SU-DHL-6 (cell line): Measurements from ENCODE around the gene CARMIL1.

ENCODE experiments used
- H2AFZ ChIP-seq: fragments of 200-600 bp; sonication (generic); 2 replicates; pipeline ENCODE4 v1.6.1; 2014; ENCODE audit warnings: low read depth, mild to moderate bottlenecking, moderate library complexity, mixed read lengths, antibody characterized with exemption, low read length; ENCODE audit not compliant: severe bottlenecking
- H3F3A ChIP-seq: fragments of 200-600 bp; shearing (Covaris generic); 2 replicates; pipeline ENCODE4 v1.6.0; 2016; ENCODE audit warnings: antibody characterized with exemption, mild to moderate bottlenecking; ENCODE audit not compliant: insufficient read depth
- H3K27ac ChIP-seq: fragments of 200-600 bp; sonication (generic); 2 replicates; pipeline ENCODE4 v1.5.1; 2016; ENCODE audit warnings: low read depth, mild to moderate bottlenecking, low read length, moderate library complexity, mixed read lengths
- H3K27me3 ChIP-seq: fragments of 200-600 bp; sonication (generic), shearing (Covaris generic); 2 replicates; pipeline ENCODE4 v1.6.0; 2014; ENCODE audit warnings: mild to moderate bottlenecking, low read length
- H3K36me3 ChIP-seq: fragments of 200-600 bp; sonication (generic); 2 replicates; pipeline ENCODE4 v1.6.1; 2014; ENCODE audit warnings: mild to moderate bottlenecking, low read length, mixed read lengths
- H3K4me2 ChIP-seq: fragments of 300-600, 200-600 bp; shearing (Covaris generic), sonication (generic); 2 replicates; pipeline ENCODE4 v1.6.0; 2014; ENCODE audit warnings: low read length, low read depth, mild to moderate bottlenecking; ENCODE audit not compliant: poor library complexity, severe bottlenecking
- H3K4me3 ChIP-seq: fragments of 200-600 bp; sonication (generic); 2 replicates; pipeline ENCODE4 v1.5.1; 2014; ENCODE audit warnings: antibody characterized with exemption, low read length, mild to moderate bottlenecking, mixed read lengths; ENCODE audit not compliant: insufficient read depth, poor library complexity, severe bottlenecking
- H3K79me2 ChIP-seq: fragments of 200-600 bp; sonication (generic); 2 replicates; pipeline ENCODE4 v1.6.1; 2014; ENCODE audit warnings: mild to moderate bottlenecking, low read length, moderate library complexity; ENCODE audit not compliant: insufficient read depth
- H3K9ac ChIP-seq: fragments of 200-600 bp; sonication (generic); 2 replicates; pipeline ENCODE4 v1.7.0; 2014; ENCODE audit warnings: mild to moderate bottlenecking, low read length
- H3K9me2 ChIP-seq: fragments of 200-600 bp; sonication (generic); replicated peaks from 2 replicates; pipeline ENCODE4 v1.6.1; 2014; ENCODE audit warnings: low read length; ENCODE audit not compliant: insufficient read depth
- H3K9me3 ChIP-seq: fragments of 200-600 bp; sonication (generic); 2 replicates; pipeline ENCODE4 v1.6.1; 2014; ENCODE audit warnings: low read length, mixed read lengths; ENCODE audit not compliant: insufficient read depth
- H4K20me1 ChIP-seq: fragments of 200-600 bp; sonication (generic); 2 replicates; pipeline ENCODE4 v1.6.1; 2014; ENCODE audit warnings: low read depth, mild to moderate bottlenecking, antibody characterized with exemption, low read length, moderate library complexity, mixed read lengths
- EZH2phosphoT487 ChIP-seq: fragments of 200-600 bp; sonication (generic), shearing (Covaris generic); conservative IDR thresholded peaks from 2 replicates; pipeline ENCODE4 v1.6.1; 2018; ENCODE audit warnings: mild to moderate bottlenecking, antibody characterized with exemption, low read length, moderate library complexity, mixed read lengths
- TF ChIP-seq, protein P1 (sequence below): fragments of 200-600 bp; sonication (generic); IDR thresholded peaks from one replicate; pipeline ENCODE4 v1.5.1; 2017; ENCODE audit warnings: antibody characterized with exemption, mild to moderate bottlenecking, low read length, moderate library complexity; ENCODE audit not compliant: insufficient read depth, poor library complexity, severe bottlenecking

The CARMIL1 gene

GRCh38 chr6:25404693-25405169 lies 125.6 kb downstream of the CARMIL1 start:
- TF ChIP-seq, protein P1, sequence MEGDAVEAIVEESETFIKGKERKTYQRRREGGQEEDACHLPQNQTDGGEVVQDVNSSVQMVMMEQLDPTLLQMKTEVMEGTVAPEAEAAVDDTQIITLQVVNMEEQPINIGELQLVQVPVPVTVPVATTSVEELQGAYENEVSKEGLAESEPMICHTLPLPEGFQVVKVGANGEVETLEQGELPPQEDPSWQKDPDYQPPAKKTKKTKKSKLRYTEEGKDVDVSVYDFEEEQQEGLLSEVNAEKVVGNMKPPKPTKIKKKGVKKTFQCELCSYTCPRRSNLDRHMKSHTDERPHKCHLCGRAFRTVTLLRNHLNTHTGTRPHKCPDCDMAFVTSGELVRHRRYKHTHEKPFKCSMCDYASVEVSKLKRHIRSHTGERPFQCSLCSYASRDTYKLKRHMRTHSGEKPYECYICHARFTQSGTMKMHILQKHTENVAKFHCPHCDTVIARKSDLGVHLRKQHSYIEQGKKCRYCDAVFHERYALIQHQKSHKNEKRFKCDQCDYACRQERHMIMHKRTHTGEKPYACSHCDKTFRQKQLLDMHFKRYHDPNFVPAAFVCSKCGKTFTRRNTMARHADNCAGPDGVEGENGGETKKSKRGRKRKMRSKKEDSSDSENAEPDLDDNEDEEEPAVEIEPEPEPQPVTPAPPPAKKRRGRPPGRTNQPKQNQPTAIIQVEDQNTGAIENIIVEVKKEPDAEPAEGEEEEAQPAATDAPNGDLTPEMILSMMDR: no peak
- no peak for TF ChIP-seq EZH2phosphoT487
- peak overlapping the region; percentile 86 for H3K27ac ChIP-seq
- H3K9me3 ChIP-seq: no peaks in the 10 kb centered on the region
- H3K79me2 ChIP-seq: peaks cover 26% of the 10 kb centered on the region; the same call in 1 of the 2 replicates
- H3K4me2 ChIP-seq: peak overlapping the region; percentile 85
- peaks cover 44% of the 10 kb centered on the region for H3F3A ChIP-seq
- H2AFZ ChIP-seq: peak overlapping the region; percentile 5
- no peaks in the 10 kb centered on the region for H3K27me3 ChIP-seq
- no peaks in the 10 kb centered on the region for H4K20me1 ChIP-seq
- peak overlapping the region; percentile 34 for H3K4me3 ChIP-seq
- H3K9me2 ChIP-seq: no peaks in the 10 kb centered on the region
- peak overlapping the region; percentile 32 for H3K9ac ChIP-seq
- H3K36me3 ChIP-seq: no peaks in the 10 kb centered on the region

DNA sequence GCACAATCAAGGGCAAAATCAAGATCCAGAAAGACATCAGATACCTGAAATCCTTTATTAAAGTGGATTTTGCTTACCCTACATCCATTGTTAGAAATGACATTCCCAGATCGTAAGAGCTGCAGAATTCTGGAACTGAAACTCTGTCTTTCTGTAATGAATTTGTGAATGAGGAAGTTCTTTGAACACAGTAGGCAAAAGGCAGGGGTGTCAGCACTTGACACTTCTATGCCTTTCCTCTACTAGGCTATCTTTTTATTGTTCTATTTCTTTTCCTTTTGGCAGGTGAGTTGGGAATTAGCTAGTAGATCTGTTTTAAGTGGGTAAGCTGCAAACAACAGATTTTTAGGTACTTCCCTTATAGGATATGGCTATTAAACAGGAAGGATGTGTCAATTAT lies 126.3 kb downstream of the CARMIL1 start:
- peak overlapping the region; percentile 34 for H3K4me3 ChIP-seq
- H4K20me1 ChIP-seq: no peaks in the 10 kb centered on the region
- no peaks in the 10 kb centered on the region for H3K9me3 ChIP-seq
- TF ChIP-seq, protein P1: no peak
- no peak for TF ChIP-seq EZH2phosphoT487
- H2AFZ ChIP-seq: no peak overlapping the region
- H3K79me2 ChIP-seq: peaks cover 27% of the 10 kb centered on the region; the same call in 1 of the 2 replicates
- peaks cover 44% of the 10 kb centered on the region for H3F3A ChIP-seq
- peak overlapping the region; percentile 86 for H3K27ac ChIP-seq
- H3K9me2 ChIP-seq: no peaks in the 10 kb centered on the region
- no peaks in the 10 kb centered on the region for H3K27me3 ChIP-seq
- peak overlapping the region; percentile 32 for H3K9ac ChIP-seq
- H3K36me3 ChIP-seq: no peaks in the 10 kb centered on the region
- H3K4me2 ChIP-seq: peak overlapping the region; percentile 85

GRCh38 chr6:25407431-25407830 lies 128.3 kb downstream of the CARMIL1 start:
- Histone ChIP-seq H2AFZ (no peak overlapping the region), H4K20me1 (no peaks in the 10 kb centered on the region), H3K27ac (peak overlapping the region; percentile 49), H3K9me3 (no peaks in the 10 kb centered on the region), H3K79me2 (peaks cover 40% of the 10 kb centered on the region), H3K27me3 (no peaks in the 10 kb centered on the region), H3F3A (peaks cover 40% of the 10 kb centered on the region), H3K9ac (peak overlapping the region; percentile 3; the same call in 1 of the 2 replicates), H3K4me2 (peak overlapping the region; percentile 28), H3K36me3 (no peaks in the 10 kb centered on the region), H3K9me2 (no peaks in the 10 kb centered on the region), H3K4me3 (no peak overlapping the region)
- TF ChIP-seq, protein P1: no peak
- TF ChIP-seq EZH2phosphoT487: no peak

DNA sequence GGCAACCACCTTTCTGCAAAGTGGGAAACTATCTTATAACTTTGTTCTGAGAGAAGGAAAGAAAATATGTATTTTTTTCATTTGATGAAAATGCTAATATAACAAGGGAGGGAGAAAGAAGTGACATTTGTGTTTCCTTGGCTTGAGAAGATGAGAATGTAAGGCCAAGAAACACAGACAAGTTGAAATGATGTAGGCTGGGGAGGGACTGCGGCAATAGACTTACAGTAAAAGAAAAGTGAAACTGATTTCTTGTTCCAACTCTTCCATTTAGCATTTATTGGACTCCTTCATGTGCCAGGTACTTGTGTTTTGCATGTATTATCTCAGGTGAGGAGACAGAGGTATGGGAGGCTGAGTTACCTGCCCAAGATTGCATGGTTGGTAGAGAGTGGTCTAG lies 130.9 kb downstream of the CARMIL1 start:
- peaks cover 5% of the 10 kb centered on the region; the same call in 1 of the 2 replicates for H4K20me1 ChIP-seq
- no peaks in the 10 kb centered on the region for H3K27me3 ChIP-seq
- no peaks in the 10 kb centered on the region for H3K9me2 ChIP-seq
- no peaks in the 10 kb centered on the region for H3K9me3 ChIP-seq
- H3K4me3 ChIP-seq: no peak overlapping the region
- TF ChIP-seq EZH2phosphoT487: no peak
- TF ChIP-seq, protein P1: no peak
- peaks cover 27% of the 10 kb centered on the region for H3F3A ChIP-seq
- no peak overlapping the region for H2AFZ ChIP-seq
- no peak overlapping the region for H3K9ac ChIP-seq
- H3K79me2 ChIP-seq: peaks cover 43% of the 10 kb centered on the region
- H3K27ac ChIP-seq: no peak overlapping the region
- H3K36me3 ChIP-seq: no peaks in the 10 kb centered on the region
- peak overlapping the region; percentile 50 for H3K4me2 ChIP-seq
